ENCODE results near the gene KRTAP10-5.
"Not testable (repeated sequence)": the region's sequence is repeated elsewhere in the genome, so short reads cannot be mapped to it uniquely, and the experiment has no call there.

The KRTAP10-5 gene

GRCh38 chr21:44610157-44610843, 29.9 kb upstream of the KRTAP10-5 start:
- not testable (repeated sequence) for DNase-seq

GRCh38 chr21:44609193-44609592, 28.8 kb upstream of the KRTAP10-5 start:
- DNase-seq, result no peak

DNA sequence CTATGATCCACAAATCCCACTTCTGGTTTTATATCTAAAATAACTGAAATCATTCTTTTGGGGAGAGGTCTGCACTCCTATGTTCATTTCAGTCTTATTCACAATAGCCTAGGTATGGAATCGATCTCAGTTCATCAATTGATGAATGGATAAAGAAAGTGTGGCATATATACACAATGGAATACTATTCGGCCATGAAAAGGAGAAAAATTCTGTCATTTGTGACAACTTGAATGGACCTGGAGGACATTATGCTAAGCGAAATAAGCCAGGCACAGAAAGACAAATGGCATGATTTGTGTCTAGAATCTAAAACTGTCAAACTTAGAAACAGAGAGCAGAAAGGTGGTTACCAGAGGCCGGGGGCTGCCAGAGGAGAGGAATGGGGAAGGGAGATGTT, 26.1 kb upstream of the KRTAP10-5 start:
- no peak for DNase-seq

DNA sequence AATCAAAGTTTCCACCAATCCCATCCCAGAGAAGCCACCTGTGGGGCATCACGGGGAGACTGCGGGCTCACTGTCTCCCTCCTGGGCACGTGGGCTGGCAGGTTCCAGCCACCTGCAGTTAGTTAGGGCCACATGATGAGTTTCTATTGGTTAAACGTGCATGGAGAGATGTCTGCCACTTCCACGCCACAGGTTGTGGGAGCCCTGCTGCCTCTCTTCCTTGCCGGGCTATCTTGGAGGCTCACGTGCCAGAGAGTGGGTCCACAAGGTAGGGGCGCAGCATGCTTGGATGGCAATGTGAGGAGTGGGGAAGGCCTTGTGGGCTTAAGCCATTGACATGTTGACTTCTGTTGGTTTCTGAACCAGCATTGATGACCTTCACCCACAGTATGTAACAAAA, 23.5 kb upstream of the KRTAP10-5 start:
- DNase-seq, result no peak

- no peak for DNase-seq
Observed at GRCh38 chr21:44603109-44603875, 22.9 kb upstream of the KRTAP10-5 start.

DNA sequence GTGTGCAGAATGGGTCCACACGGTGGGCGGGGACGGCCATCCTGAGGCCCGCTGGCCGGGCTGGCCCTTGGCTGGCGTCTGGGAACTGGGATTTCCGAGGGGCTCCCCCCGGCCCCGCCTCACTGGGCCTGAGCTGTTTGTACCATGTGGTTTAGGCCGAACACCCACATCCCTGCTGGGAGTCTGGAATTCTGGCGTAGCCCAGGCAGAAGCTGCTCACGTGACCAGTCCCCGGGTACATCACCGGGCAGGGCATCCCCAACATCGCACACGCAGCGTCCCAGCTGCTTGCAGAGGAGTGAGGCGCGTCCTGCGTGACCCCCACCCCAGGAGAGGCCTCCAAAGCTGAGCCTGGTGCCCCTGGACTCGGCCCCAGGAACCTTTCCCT, 22.1 kb upstream of the KRTAP10-5 start:
- no peak for DNase-seq

- no peak for DNase-seq
Observed at GRCh38 chr21:44601596-44602462, 21.4 kb upstream of the KRTAP10-5 start.

DNA sequence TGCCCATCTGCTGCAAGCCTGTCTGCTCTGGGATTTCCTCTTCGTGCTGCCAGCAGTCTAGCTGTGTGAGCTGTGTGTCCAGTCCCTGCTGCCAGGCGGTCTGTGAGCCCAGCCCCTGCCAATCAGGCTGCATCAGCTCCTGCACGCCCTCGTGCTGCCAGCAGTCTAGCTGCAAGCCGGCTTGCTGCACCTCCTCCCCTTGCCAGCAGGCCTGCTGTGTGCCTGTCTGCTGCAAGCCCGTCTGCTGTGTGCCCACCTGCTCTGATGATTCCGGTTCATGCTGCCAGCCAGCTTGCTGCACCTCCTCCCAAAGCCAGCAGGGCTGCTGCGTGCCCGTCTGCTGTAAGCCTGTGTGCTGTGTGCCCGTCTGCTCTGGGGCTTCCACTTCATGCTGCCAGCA, 20.7 kb upstream of the KRTAP10-5 start:
- DNase-seq, result not testable (repeated sequence)

DNA sequence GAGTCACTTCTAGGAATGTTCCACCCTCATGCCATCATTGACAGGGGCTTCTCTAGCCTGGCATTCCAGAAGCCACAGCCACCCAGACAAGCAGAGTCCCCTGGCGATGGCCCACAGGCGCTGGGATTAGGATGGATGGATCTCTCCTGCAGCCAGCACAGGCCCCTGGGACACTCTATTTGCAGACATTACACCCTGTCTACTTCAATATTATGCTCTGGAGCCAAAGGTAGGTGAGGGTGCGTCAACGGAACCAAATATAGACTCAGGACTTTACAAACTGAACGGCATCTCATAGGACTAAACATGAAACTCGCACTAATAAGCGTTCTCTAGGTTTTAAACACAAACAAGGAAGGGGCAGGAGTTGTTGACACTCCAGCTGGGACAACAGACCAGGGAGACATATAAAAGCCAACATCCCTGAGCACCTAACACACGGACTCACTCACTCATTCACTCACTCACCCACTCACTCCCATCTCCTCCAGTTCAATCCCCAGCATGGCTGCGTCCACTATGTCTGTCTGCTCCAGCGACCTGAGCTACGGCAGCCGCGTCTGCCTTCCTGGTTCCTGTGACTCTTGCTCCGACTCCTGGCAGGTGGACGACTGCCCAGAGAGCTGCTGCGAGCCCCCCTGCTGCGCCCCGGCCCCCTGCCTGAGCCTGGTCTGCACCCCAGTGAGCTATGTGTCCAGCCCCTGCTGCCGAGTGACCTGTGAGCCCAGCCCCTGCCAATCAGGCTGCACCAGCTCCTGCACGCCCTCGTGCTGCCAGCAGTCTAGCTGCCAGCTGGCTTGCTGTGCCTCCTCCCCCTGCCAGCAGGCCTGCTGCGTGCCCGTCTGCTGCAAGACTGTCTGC, 19.9 kb upstream of the KRTAP10-5 start, which contains the start of gene KRTAP10-7:
TSS of gene KRTAP10-7 (plus strand) at position 480 of the 861 bp plus-strand sequence. CDS start at position 505, 25 bp downstream.
- not testable (repeated sequence) for DNase-seq

DNA sequence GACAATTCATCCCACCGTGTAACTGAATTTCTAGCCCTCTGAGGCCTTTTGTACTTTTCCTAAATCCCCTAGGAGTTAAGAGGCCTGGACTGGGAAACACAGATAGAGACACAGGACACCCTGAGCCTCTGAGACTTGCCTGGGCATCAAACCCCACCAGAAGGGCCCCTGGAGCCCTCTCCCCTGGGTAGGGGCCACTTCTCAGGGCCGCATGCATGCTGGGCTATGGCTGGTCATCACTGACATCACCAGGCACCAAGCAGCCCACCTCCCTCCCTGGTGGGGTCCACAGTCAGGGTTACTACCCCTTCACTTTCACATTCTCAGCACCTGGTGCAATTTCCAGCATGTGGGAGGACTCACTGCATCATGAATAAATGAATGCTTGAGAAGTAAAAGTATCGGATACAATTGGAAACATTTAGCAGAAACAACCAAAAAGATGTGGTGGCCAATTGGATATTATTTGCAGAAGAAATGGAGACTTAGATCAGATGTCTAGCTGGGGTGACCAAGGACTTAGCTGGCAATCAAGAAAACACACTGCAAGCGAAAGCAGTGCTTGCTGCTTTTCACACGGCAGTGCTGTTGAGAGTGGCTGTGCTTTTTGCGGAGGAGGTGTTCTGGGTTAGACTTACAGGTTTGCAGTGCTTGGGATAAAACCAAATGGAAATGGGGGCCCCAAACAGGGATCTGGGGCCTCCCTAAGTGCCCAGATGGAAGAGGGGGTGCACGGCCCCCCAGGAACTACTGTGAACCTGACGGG, 19.0 kb upstream of the KRTAP10-5 start:
- no peak for DNase-seq

GRCh38 chr21:44598061-44598460, 17.7 kb upstream of the KRTAP10-5 start:
- no peak for DNase-seq

GRCh38 chr21:44596068-44596725, 15.8 kb upstream of the KRTAP10-5 start:
- no peak for DNase-seq

GRCh38 chr21:44595524-44595923, 15.1 kb upstream of the KRTAP10-5 start:
- no peak for DNase-seq

- no peak for DNase-seq
Observed at GRCh38 chr21:44594406-44594916, 14.1 kb upstream of the KRTAP10-5 start.

- no peak for DNase-seq
Observed at GRCh38 chr21:44593598-44594405, 13.4 kb upstream of the KRTAP10-5 start.

DNA sequence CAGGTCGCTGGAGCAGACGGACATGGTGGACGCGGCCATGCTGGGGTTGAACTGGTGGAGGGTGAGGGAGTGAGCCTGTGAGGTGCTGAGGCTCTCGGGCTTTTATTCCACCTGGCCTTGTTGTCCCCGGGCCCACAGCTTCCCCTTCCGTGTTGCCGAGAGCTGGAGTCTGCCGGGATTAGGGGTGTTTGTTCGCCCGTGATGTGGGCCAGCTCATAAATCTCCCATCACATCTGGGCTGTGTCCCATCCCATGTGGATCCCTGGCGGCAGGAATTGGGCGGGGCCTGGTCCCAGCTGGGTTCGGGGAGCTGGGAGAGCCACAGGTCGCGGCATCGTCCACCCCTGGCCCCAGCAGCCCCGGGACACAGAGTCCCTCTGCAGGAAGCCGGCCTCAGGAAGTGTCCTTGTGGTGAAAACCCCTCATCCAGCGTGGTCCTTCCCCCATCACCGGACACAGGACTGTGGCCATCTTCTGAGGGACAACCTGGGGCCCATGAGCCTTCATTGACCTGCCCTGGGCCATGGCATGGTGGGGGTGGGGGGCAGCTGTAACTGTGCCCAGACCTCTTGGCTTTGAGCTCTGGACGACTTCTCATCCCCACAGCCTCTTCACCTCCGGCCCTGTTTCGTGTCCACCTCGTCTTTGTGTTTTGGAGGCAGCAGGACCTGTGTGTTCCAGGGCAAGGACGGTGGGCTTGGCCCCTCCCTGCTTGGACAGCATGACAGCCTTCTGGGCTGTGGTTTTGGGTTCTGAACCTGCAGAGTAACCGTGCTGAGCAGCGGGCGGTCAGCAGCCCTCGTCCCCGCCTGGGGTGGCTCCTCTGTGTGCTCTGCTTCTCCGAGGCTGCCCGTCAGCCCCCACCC, 12.3 kb upstream of the KRTAP10-5 start, which contains the start of gene KRTAP10-6:
TSS of gene KRTAP10-6 (minus strand) at position 60 of the 866 bp plus-strand sequence. CDS start at position 39, 21 bp downstream.
- DNase-seq, result no peak

DNA sequence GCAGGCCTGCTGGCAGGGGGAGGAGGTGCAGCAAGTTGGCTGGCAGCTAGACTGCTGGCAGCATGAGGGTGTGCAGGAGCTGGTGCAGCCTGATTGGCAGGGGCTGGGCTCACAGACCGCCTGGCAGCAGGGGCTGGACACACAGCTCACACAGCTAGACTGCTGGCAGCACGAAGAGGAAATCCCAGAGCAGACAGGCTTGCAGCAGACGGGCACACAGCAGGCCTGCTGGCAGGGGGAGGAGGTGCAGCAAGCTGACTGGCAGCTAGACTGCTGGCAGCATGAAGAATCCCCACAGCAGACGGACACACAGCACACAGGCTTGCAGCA, 11.4 kb upstream of the KRTAP10-5 start:
- not testable (repeated sequence) for DNase-seq

GRCh38 chr21:44590897-44591800, 10.7 kb upstream of the KRTAP10-5 start:
- not testable (repeated sequence) for DNase-seq
